ENCODE results near the gene GRB2.
"Not testable (repeated sequence)": the region's sequence is repeated elsewhere in the genome, so short reads cannot be mapped to it uniquely, and the experiment has no call there.

The GRB2 gene

DNA sequence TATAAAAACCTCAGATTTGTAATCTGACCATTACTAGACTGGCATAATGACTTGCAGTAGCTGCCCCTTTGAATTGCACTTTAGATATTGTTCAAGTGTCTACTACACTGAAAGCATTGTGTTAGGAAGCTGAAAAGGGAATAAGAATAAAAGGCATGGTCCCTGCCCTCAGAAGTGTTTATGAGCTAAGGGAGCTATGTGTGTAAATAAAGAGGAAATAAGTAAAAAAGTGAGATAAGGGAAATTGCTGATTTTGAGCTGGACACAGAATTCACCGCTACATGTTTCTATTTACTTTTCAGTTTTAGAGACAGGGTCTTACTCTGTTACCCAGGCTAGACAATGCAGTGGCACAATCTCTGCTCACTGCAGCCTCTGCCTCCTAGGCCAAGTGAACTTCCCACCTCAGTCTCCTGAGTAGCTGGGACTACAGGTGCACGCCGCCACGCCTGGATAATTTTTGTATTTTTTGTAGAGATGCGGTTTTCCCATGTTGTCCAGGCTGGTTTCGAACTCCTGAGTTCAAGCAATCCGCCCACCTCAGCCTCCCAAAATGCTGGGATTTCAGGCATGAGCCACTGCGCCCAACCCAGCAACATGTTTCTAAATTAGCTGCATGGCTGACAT is 57.0 kb downstream of the GRB2 start:
- Histone ChIP-seq H3K36me3 (no peaks in the 10 kb centered on the region), H3K9me3 (no peaks in the 10 kb centered on the region), H3K4me3 (ENCODE audit: low read depth in 1 of 2, low read length in 1 of 2) (no peak overlapping the region), H3K27ac (peak overlapping the region; percentile 90), H3K27me3 (no peaks in the 10 kb centered on the region), H3K4me1 (ENCODE audit: control insufficient read depth in 1 of 2, insufficient read depth in 1 of 2, low read depth in 1 of 2, low read length in 1 of 2) (peaks cover 65 to 67% of the 10 kb centered on the region in 2 experiments)
- TF ChIP-seq, protein P1, sequence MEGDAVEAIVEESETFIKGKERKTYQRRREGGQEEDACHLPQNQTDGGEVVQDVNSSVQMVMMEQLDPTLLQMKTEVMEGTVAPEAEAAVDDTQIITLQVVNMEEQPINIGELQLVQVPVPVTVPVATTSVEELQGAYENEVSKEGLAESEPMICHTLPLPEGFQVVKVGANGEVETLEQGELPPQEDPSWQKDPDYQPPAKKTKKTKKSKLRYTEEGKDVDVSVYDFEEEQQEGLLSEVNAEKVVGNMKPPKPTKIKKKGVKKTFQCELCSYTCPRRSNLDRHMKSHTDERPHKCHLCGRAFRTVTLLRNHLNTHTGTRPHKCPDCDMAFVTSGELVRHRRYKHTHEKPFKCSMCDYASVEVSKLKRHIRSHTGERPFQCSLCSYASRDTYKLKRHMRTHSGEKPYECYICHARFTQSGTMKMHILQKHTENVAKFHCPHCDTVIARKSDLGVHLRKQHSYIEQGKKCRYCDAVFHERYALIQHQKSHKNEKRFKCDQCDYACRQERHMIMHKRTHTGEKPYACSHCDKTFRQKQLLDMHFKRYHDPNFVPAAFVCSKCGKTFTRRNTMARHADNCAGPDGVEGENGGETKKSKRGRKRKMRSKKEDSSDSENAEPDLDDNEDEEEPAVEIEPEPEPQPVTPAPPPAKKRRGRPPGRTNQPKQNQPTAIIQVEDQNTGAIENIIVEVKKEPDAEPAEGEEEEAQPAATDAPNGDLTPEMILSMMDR (IDR thresholded peaks at IDR 0.05), result no peak

- H3K9me3 ChIP-seq, result no peaks in the 10 kb centered on the region
- peaks cover 65 to 76% of the 10 kb centered on the region in 2 experiments for H3K4me1 ChIP-seq (ENCODE audit: control insufficient read depth in 1 of 2, insufficient read depth in 1 of 2, low read depth in 1 of 2, low read length in 1 of 2)
- TF ChIP-seq, protein P1 (IDR thresholded peaks at IDR 0.05), result no peak
- H3K27ac ChIP-seq, result peak overlapping the region; percentile 90
- H3K4me3 ChIP-seq (ENCODE audit: low read depth in 1 of 2, low read length in 1 of 2), result peak overlapping the region; percentile 14 to 23
- no peaks in the 10 kb centered on the region for H3K36me3 ChIP-seq
- no peaks in the 10 kb centered on the region for H3K27me3 ChIP-seq
Measured at GRCh38 chr17:75346906-75347305, 58.6 kb downstream of the GRB2 start.

DNA sequence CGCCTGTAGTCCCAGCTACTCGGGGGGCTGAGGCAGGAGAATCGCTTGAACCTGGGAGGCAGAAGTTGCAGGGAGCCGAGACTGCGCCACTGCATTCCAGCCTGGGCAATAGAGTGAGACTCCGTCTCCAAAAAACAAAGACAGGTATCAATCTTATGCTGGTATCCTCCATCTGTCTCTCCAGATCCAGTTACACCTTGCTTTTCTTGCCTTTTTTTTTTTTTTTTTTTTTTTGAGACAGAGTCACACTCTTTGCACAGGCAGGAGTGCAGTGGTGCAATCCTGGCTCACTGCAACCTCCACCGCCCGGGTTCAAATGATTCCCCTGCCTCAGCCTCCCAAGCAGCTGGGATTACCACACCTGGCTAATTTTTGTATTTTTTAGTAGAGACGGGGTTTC is 59.1 kb downstream of the GRB2 start:
- H3K27me3 ChIP-seq, H3K36me3 ChIP-seq, H3K9me3 ChIP-seq: not testable (repeated sequence)
- Histone ChIP-seq H3K4me3 (ENCODE audit: low read depth in 1 of 2, low read length in 1 of 2) (peak overlapping the region in 1 of 2 experiments; percentile 14), H3K27ac (peak overlapping the region; percentile 90), H3K4me1 (ENCODE audit: control insufficient read depth in 1 of 2, insufficient read depth in 1 of 2, low read depth in 1 of 2, low read length in 1 of 2) (peaks cover 66 to 79% of the 10 kb centered on the region in 2 experiments)

DNA sequence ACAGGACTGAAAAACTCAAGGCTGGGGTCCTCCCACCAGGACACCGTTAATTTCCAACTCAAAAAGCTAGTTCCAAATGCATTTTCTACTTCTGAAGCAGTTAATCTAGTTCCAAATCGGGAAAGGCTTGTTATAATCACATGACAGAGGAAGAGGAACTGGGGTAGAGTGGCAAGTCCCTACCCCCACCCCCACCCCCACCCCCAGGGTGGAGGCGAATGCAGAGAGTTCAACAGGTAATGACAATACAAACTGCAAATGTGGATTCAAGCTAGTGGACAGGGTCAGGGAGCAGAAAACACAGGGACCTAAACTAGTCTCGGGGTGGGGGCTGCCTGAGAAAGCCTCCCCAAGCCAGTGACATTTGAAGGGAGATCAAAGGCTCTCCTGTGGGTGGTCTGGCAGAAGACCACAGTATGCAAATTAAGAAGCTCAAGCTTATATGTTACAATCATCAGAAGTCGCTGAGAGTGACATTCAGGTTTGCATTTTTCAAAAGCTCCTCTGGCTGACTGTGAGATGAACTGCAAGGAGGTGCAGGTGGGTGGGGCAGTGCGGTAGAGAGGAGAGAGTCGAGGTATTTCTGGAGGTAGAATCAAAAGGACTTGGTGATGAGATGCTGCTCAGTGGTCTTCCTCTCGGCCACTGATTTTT is 59.8 kb downstream of the GRB2 start:
- Histone ChIP-seq H3K4me3 (ENCODE audit: low read depth in 1 of 2, low read length in 1 of 2) (peak overlapping the region; percentile 34 to 52), H3K27me3 (no peaks in the 10 kb centered on the region), H3K4me1 (ENCODE audit: control insufficient read depth in 1 of 2, insufficient read depth in 1 of 2, low read depth in 1 of 2, low read length in 1 of 2) (peaks cover 66 to 81% of the 10 kb centered on the region in 2 experiments), H3K27ac (peak overlapping the region; percentile 90), H3K36me3 (peaks cover 5% of the 10 kb centered on the region), H3K9me3 (no peaks in the 10 kb centered on the region)
- TF ChIP-seq, protein P1 (IDR thresholded peaks at IDR 0.05), result no peak

GRCh38 chr17:75344666-75345065 is 60.8 kb downstream of the GRB2 start:
- Histone ChIP-seq H3K36me3 (peaks cover 6% of the 10 kb centered on the region), H3K27me3 (no peaks in the 10 kb centered on the region), H3K4me3 (ENCODE audit: low read depth in 1 of 2, low read length in 1 of 2) (peak overlapping the region in 1 of 2 experiments; percentile 12), H3K4me1 (ENCODE audit: control insufficient read depth in 1 of 2, insufficient read depth in 1 of 2, low read depth in 1 of 2, low read length in 1 of 2) (peaks cover 74 to 87% of the 10 kb centered on the region in 2 experiments), H3K27ac (peak overlapping the region; percentile 90), H3K9me3 (no peaks in the 10 kb centered on the region)
- TF ChIP-seq, protein P1 (IDR thresholded peaks at IDR 0.05), result no peak

DNA sequence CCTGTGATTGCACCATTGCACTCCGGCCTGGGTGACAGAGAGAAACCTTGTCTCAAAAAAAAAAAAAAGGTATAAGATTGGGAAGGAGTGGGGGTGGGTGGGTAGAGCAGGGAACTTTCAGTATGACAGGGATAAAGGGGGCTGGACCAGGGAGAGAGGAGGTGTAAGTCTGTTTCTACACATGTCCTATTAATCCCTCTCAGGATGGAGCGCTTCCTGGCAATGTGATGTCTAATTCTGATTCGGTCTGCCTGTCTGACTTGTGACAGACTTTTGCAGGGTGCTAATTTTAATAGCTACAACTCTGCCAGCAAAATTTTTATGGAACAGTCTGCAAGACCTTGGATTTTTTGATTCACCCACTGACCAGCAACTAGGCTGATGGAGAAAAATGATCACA is 62.5 kb downstream of the GRB2 start:
- Histone ChIP-seq H3K27me3 (no peaks in the 10 kb centered on the region), H3K27ac (peak overlapping the region; percentile 90), H3K36me3 (peaks cover 6% of the 10 kb centered on the region), H3K4me3 (ENCODE audit: low read depth in 1 of 2, low read length in 1 of 2) (no peak overlapping the region), H3K9me3 (no peaks in the 10 kb centered on the region), H3K4me1 (ENCODE audit: control insufficient read depth in 1 of 2, insufficient read depth in 1 of 2, low read depth in 1 of 2, low read length in 1 of 2) (peaks cover 78 to 90% of the 10 kb centered on the region in 2 experiments)
- TF ChIP-seq, protein P1 (IDR thresholded peaks at IDR 0.05), result no peak

Measured in neutrophil (primary cell).